Raji (cell line): Measurements from ENCODE around the gene CDKAL1.

ENCODE experiments used
- POLR2A ChIP-seq: IDR thresholded peaks from 2 replicates; pipeline ENCODE4 v1.6.1; 2011; ENCODE audit warnings: low read depth, low read length, control low read depth; ENCODE audit not compliant: insufficient read depth

Gene CDKAL1

GRCh38 chr6:20653085-20653479 is 118.8 kb downstream of the CDKAL1 start:
- no peak for TF ChIP-seq POLR2A

GRCh38 chr6:20655317-20655716 is 121.1 kb downstream of the CDKAL1 start:
- no peak for TF ChIP-seq POLR2A

- TF ChIP-seq POLR2A, result no peak
Measured at GRCh38 chr6:20657274-20657800, 123.1 kb downstream of the CDKAL1 start.

- TF ChIP-seq POLR2A, result no peak
Measured at GRCh38 chr6:20658053-20658452, 123.8 kb downstream of the CDKAL1 start.

GRCh38 chr6:20658516-20658915 is 124.3 kb downstream of the CDKAL1 start:
- TF ChIP-seq POLR2A, result no peak

GRCh38 chr6:20660534-20660933 is 126.3 kb downstream of the CDKAL1 start:
- no peak for TF ChIP-seq POLR2A

- no peak for TF ChIP-seq POLR2A
Measured at GRCh38 chr6:20661721-20662120, 127.5 kb downstream of the CDKAL1 start.

- TF ChIP-seq POLR2A, result no peak
Measured at GRCh38 chr6:20664250-20664649, 130.0 kb downstream of the CDKAL1 start.

- no peak for TF ChIP-seq POLR2A
Measured at GRCh38 chr6:20665290-20665689, 131.0 kb downstream of the CDKAL1 start.

- no peak for TF ChIP-seq POLR2A
Measured at GRCh38 chr6:20669571-20670314, 135.5 kb downstream of the CDKAL1 start.

GRCh38 chr6:20670750-20671149 is 136.5 kb downstream of the CDKAL1 start:
- TF ChIP-seq POLR2A, result no peak

- no peak for TF ChIP-seq POLR2A
Measured at GRCh38 chr6:20672038-20672437, 137.8 kb downstream of the CDKAL1 start.

GRCh38 chr6:20673458-20673857 is 139.2 kb downstream of the CDKAL1 start:
- TF ChIP-seq POLR2A, result no peak

GRCh38 chr6:20674664-20675063 is 140.4 kb downstream of the CDKAL1 start:
- TF ChIP-seq POLR2A, result no peak

- no peak for TF ChIP-seq POLR2A
Measured at GRCh38 chr6:20678831-20679352, 144.6 kb downstream of the CDKAL1 start.

GRCh38 chr6:20680697-20681165 is 146.5 kb downstream of the CDKAL1 start:
- no peak for TF ChIP-seq POLR2A
